Measurements from ENCODE around the gene TPI1.

GRCh38 chr12:6847676-6848075 lies 19.7 kb upstream of the TPI1 start:
- no peak for TF ChIP-seq CTCF (IDR thresholded peaks at IDR 0.05)
- TF ChIP-seq POLR2A (IDR thresholded peaks at IDR 0.05) = no peak

Data from vagina (tissue), 2 donors.